Osteoblast (primary cell): ENCODE measurements around the gene CLDN19. TPM values are rescaled to one million over a fixed set of nuclear protein-coding genes. Genes with fewer than 3 reads are reported as not detected.

Experiments
- DNase-seq: peaks from one replicate; pipeline ENCODE4 v3.0.0; 2011; ENCODE audit warnings: low spot score, mixed read lengths; ENCODE audit not compliant: insufficient read length; ENCODE audit errors: missing footprints
- H2AFZ ChIP-seq: 2 replicates; pipeline ENCODE4 v1.6.0; 2011; ENCODE audit warnings: mild to moderate bottlenecking, low read length
- H3K27ac ChIP-seq: 2 replicates; pipeline ENCODE4 v1.5.1; 2011; ENCODE audit warnings: mild to moderate bottlenecking, low read depth, low read length, moderate library complexity
- H3K27me3 ChIP-seq: 2 replicates; pipeline ENCODE4 v1.6.0; 2012; ENCODE audit warnings: mild to moderate bottlenecking, control low read depth, inconsistent platforms, low read length, moderate library complexity; ENCODE audit not compliant: insufficient read depth
- H3K36me3 ChIP-seq: 2 replicates; pipeline ENCODE4 v1.5.1; 2011; ENCODE audit warnings: mild to moderate bottlenecking, low read length, control low read depth, moderate library complexity; ENCODE audit not compliant: insufficient read depth
- H3K4me1 ChIP-seq: 2 replicates; pipeline ENCODE4 v1.5.1; 2011; ENCODE audit warnings: mild to moderate bottlenecking, low read length, control low read depth, moderate library complexity; ENCODE audit not compliant: insufficient read depth
- H3K4me2 ChIP-seq: 2 replicates; pipeline ENCODE4 v1.6.0; 2011; ENCODE audit warnings: mild to moderate bottlenecking, low read length; ENCODE audit not compliant: insufficient read depth
- H3K4me3 ChIP-seq: fragments of 200-600 bp; sonication (generic); 3 replicates; pipeline ENCODE4 v1.5.1; 2012; ENCODE audit warnings: mild to moderate bottlenecking, low read length, inconsistent platforms; ENCODE audit not compliant: insufficient read depth
- H3K79me2 ChIP-seq: 2 replicates; pipeline ENCODE4 v1.6.0; 2012; ENCODE audit warnings: mild to moderate bottlenecking, low read length, control low read depth, inconsistent platforms; ENCODE audit not compliant: insufficient read depth
- H3K9me3 ChIP-seq: 2 replicates; pipeline ENCODE4 v1.5.1; 2011; ENCODE audit warnings: low read depth, low read length, control low read depth
- H4K20me1 ChIP-seq: 2 replicates; pipeline ENCODE4 v1.6.0; 2012; ENCODE audit warnings: mild to moderate bottlenecking, low read length, control low read depth; ENCODE audit not compliant: insufficient read depth
- CTCF ChIP-seq: IDR thresholded peaks from 2 replicates; pipeline ENCODE4 v1.5.1; 2011; ENCODE audit warnings: mild to moderate bottlenecking, low read depth, low read length, moderate library complexity; ENCODE audit errors: extremely low read depth
- total RNA-seq: library from RNA; depleted of rRNA; stranded (reverse); fragments of >200 nt; gene quantifications from 2 replicates; pipeline ENCODE4 v1.2.3, GENCODE V29; 2012

The CLDN19 gene
- total RNA-seq, 1 donor, result not detected

GRCh38 chr1:42700006-42700405 is 40.0 kb downstream of the CLDN19 start:
- DNase-seq, result no peak
- H3K4me3 ChIP-seq, result no peak overlapping the region
- H4K20me1 ChIP-seq, result peaks cover 17% of the 10 kb centered on the region
- H2AFZ ChIP-seq, result no peak overlapping the region
- TF ChIP-seq CTCF, result no peak
- H3K9me3 ChIP-seq, result no peaks in the 10 kb centered on the region
- no peaks in the 10 kb centered on the region for H3K4me1 ChIP-seq
- no peak overlapping the region for H3K27ac ChIP-seq
- peaks cover 95% of the 10 kb centered on the region for H3K36me3 ChIP-seq
- H3K27me3 ChIP-seq, result no peaks in the 10 kb centered on the region
- peaks cover 76% of the 10 kb centered on the region for H3K79me2 ChIP-seq
- H3K4me2 ChIP-seq, result no peak overlapping the region

- no peak overlapping the region for H3K4me3 ChIP-seq
- H3K4me2 ChIP-seq, result no peak overlapping the region
- H3K4me1 ChIP-seq, result no peaks in the 10 kb centered on the region
- peaks cover 25% of the 10 kb centered on the region for H4K20me1 ChIP-seq
- H3K27me3 ChIP-seq, result no peaks in the 10 kb centered on the region
- peaks cover 93% of the 10 kb centered on the region for H3K36me3 ChIP-seq
- peaks cover 80% of the 10 kb centered on the region for H3K79me2 ChIP-seq
- no peak overlapping the region for H3K27ac ChIP-seq
- H2AFZ ChIP-seq, result no peak overlapping the region
- TF ChIP-seq CTCF, result no peak
- no peaks in the 10 kb centered on the region for H3K9me3 ChIP-seq
- no peak for DNase-seq
Measured at GRCh38 chr1:42698081-42698813, 41.8 kb downstream of the CLDN19 start.

GRCh38 chr1:42692911-42693310 is 47.1 kb downstream of the CLDN19 start:
- TF ChIP-seq CTCF, result no peak
- Histone ChIP-seq H2AFZ (no peak overlapping the region), H3K36me3 (peaks cover 46% of the 10 kb centered on the region), H3K27me3 (no peaks in the 10 kb centered on the region), H3K27ac (peak overlapping the region; percentile 13), H3K4me1 (no peaks in the 10 kb centered on the region), H3K4me3 (no peak overlapping the region), H3K9me3 (no peaks in the 10 kb centered on the region), H4K20me1 (peaks cover 70% of the 10 kb centered on the region), H3K4me2 (no peak overlapping the region), H3K79me2 (peaks cover 99% of the 10 kb centered on the region)
- DNase-seq, result no peak

- Histone ChIP-seq H3K9me3 (no peaks in the 10 kb centered on the region), H4K20me1 (peaks cover 74% of the 10 kb centered on the region), H2AFZ (no peak overlapping the region), H3K36me3 (peaks cover 46% of the 10 kb centered on the region), H3K4me3 (no peak overlapping the region), H3K27me3 (no peaks in the 10 kb centered on the region), H3K4me2 (no peak overlapping the region), H3K79me2 (peaks cover 99% of the 10 kb centered on the region), H3K4me1 (no peaks in the 10 kb centered on the region), H3K27ac (peak overlapping the region; percentile 13)
- no peak for TF ChIP-seq CTCF
- DNase-seq, result no peak
Measured at GRCh38 chr1:42692461-42692860, 47.6 kb downstream of the CLDN19 start.
